HG03025 (cell line): ENCODE measurements around the gene AFF1.
"Not testable (repeated sequence)": the region's sequence is repeated elsewhere in the genome, so short reads cannot be mapped to it uniquely, and the experiment has no call there.

Experiments used
- ATAC-seq: cut with Tn5 transposase; IDR thresholded peaks from one replicate; pipeline ENCODE4 v1.9.1; 2021; ENCODE audit warnings: mild to moderate bottlenecking, moderate library complexity; ENCODE audit not compliant: unreplicated experiment, low FRiP score

AFF1 gene

DNA sequence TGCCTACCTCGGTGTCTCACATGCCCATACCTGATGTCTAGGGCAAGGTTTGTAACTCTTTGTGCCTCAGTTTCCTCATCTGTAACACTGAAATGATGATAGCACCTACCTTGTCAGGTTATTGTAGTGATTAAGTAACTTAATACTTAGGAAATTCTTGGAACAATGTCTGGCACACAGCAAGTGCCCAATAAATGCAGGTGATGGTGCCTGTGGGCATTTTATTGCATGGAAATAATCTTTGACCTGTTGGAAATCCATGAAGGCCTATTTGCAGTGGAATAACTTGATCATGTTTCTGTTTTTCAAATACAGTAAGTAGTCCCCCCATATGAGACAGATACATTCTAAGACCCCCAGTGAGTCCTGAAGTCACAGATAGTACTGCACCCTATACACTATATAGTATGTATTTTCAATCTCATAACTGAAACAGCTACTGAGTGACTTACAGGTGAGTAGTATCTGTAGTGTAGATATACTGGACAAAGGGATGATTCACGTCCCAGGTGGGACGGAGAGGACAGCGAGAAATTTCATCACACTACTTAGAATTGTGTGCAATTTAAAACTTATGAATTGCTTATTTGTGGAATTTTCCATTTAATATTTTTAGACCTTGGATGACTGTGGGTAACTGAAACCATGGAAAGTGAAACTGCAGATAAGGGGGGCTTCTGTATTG is 42.1 kb downstream of the AFF1 start:
- ATAC-seq: no peak

DNA sequence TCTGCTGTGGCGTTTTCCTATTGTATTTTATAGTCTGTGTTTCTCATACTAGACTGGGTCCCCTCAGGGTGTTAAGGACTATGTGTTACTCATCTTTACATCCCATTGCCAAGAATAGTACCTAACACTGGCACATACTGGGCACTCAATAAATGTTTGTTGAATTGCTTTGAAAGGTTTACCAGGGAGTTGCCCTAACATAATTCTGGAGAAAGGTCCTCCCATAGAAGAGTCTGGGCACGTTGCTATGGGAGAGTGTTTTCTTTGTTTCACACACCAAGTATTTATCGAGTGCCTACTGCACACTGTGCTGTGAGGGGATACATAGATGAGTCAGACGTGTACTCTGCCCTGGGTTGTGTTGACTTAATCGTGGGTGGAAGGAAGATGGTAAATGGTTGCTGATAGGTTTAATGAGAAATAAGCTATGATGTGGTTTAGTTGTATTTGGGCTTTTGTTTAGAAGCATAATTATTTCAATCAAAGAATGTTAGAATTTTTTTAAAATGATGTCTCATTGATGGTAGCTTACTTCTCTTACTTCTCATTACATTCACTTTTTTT is 42.9 kb downstream of the AFF1 start:
- peak; percentile 75 for ATAC-seq

DNA sequence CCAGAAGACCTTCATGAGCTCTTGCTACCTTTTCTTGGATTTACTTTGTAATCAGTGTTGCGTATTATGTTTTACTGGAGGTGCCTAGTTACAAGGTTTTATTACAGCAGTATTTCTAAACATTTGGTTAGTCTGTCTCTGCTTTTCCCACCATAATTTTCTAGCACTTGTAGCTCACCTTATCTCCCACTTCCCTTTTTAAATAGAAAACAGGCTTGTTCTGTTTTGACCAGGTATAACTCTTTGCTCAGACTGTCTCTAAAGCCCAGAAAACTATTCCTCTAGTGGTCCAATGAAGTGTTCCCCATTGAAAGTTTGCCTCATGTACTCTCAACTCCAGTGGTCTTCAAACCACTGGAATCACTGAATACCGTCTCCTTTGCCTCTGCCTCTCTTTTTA is 43.9 kb downstream of the AFF1 start:
- no peak for ATAC-seq

DNA sequence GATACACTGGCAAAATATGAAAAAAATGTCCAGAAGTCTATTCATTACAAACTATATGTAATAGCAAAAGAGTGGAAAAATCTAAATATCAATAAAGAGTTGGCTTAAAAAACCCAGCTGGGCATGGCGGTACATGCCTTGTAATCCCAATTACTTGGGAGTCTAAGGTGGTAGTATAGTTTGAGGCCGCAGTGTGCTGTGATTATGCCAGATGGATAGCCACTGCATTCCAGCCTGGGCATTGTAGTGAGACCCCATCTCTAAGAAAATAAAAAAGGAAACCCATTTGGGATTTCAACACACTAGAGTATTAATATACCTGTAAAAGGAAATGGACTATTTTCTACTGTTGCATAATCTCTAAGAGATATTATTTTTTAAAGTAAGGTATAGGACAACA is 45.4 kb downstream of the AFF1 start:
- ATAC-seq: no peak

DNA sequence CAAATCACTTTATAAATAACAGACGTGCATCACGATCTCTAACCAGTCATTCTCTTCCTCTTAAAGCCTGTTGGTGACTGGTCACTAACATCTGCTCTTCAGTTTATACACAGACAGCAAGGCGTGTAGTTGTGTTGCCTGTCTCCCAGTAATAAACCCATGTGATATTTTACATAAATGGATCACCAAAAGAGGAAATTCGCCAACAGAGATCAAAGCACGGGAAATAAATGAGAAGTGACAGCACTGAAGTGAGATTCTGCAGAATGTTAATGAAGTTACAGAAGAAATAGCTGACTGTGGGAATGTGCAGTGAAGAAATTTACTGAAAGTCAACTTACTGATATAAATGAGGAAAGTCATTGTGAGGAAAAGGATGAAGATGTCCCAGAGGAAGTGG is 47.0 kb downstream of the AFF1 start:
- ATAC-seq: no peak

DNA sequence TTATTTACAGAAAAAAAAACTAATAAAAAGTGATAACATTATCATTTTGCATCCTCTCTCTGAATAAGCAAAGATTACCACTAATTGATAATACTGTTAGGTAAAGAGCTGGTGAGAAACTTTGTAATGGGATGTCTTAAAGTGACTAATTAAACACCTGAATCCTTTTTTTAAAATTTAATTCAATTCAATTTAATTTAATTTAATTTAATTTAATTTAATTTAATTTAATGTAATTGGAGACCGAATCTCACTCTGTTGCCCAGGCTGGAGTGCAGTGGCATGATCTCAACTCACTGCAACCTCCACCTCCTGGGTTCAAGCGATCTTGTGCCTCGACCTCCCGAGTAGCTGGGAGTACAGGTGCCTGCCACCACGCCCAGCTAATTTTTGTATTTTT is 51.0 kb downstream of the AFF1 start:
- not testable (repeated sequence) for ATAC-seq

DNA sequence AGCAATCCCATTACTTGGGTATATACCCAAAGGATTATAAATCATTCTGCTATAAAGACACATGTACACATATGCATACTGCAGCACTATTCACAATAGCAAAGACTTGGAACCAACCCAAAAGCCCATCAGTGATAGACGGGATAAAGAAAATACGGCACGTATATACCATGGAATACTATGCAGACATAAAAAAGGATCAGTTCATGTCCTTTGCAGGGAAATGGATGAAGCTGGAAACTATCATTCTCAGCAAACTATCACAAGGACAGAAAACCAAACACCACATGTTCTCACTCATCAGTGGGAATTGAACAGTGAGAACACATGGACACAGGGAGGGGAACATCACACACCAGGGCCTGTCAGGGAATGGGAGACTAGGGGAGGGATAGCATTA is 54.8 kb downstream of the AFF1 start:
- ATAC-seq: not testable (repeated sequence)

DNA sequence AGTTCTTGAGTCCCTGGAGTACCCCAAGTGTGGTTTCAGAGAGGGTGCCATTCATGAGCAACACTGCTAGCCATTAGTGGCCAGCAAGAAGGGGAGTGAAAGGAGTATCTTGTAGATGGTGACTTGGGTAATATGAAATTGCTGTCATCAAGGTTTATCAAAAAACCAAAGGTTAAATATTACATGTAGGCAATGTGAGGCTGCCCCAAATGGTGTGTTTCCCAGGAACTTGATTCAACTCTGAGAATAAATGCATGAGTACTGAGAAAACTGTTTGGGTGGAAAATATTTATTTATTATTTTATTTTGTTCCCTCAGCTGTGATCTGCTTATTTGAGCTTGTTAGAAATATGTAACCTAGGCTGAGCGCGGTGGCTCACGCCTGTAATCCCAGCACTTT is 55.7 kb downstream of the AFF1 start:
- ATAC-seq: no peak

DNA sequence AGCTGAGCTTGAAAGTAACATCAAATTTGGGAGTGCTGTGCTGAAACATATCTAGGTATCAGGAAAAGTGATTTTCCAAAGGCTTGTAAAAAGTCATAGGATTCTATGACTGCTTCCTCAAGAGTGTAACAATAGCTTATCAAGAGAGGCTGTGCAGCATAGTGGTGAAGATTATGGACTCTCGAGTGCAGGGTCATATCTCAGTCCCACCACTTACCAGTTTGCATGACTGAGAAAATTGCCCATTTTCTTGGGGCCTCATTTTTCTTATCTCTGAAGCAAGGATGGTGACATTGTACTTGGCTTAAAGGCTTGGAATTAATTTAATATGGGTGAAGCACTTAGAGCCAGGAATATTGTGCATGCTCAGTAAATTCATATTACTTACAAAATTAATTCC is 57.2 kb downstream of the AFF1 start:
- no peak for ATAC-seq

DNA sequence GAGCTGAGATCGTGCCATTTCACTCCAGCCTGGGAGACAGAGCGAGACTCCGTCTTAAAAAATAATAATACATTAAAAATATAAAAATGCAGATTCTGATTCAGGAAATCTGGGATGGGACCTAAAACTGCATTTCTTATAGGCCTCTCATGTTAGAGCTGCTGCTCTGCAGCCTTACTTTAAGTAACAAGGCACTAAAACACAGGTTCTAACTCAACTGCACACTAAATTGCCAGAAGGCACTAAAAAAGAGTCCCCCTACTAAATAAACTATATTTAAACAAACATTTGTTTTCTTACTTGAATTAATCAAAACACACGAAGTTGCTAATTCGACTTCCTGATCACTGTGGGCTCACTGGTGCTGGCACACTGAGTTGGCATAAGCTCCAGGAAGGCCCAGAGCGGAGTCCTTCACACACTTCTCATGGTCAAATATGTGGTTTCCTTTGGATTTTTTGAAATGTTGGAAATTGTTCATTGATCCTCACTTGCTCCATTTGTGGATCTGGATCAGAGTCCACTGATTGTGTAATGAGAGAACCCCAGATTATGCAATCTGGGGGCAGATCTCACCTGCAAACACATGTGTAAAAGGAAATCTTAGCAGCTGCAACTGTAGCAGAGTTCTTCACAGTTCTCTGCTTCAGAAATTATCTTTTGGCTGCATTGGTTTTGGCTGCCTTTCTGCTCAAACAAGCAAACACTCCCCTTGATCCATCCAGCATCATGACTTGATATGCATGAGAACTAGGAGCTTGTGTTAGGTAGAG is 59.3 kb downstream of the AFF1 start:
- no peak for ATAC-seq

DNA sequence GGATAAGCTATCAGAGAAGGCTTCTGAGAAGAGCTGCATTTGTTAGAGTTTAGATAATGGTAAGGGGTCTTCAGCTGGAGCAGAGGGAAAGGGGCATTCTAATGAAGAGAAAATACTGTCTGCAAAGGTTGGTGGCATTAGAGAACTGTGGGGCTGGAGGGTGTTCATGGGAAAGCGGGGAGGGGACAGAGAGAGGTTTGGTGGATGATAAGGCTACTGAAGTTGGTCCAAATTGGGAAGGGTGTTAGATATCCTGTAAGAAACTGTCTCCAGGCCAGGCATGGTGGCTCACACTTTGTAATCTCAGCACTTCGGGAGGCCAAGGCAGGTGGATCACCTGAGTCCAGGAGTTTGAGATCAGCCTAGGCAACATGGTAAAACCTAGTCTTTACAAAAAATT is 59.9 kb downstream of the AFF1 start:
- no peak for ATAC-seq

DNA sequence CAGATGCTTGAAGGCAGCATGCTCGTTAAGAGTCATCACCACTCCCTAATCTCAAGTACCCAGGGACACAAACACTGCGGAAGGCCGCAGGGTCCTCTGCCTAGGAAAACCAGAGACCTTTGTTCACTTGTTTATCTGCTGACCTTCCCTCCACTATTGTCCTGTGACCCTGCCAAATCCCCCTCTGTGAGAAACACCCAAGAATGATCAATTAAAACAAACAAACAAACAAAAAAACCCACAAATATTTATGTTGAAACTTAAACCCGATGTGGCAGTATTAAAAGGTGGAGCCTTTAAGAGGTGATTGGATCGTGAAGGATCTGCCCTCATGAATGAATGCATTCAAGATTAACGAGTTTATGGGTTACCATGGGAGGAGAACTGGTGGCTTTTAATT is 61.7 kb downstream of the AFF1 start:
- ATAC-seq: not testable (repeated sequence)

DNA sequence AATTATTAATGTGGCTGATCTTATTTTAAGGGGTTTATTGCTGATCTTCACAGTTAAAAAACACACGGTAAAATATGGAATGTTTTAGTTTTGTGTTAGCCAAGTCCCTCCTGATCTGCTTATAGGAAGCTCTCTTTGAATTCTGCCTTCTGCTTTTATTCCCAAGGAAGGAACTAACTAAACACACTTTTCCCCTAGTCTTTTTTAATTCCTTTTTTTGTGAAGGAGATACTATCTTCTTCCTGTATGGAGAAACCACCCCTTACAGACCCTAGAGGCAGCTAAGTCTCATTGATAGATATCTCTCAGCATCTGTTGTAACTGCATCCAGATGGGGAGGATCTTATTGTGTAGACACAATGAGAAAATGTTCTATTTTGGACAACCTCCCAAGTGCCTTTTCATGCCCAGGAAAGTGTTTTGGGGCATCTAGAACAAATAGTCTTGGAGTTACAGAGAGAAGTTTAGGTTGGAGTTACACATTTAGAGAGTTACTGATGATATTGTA is 64.4 kb downstream of the AFF1 start:
- no peak for ATAC-seq

DNA sequence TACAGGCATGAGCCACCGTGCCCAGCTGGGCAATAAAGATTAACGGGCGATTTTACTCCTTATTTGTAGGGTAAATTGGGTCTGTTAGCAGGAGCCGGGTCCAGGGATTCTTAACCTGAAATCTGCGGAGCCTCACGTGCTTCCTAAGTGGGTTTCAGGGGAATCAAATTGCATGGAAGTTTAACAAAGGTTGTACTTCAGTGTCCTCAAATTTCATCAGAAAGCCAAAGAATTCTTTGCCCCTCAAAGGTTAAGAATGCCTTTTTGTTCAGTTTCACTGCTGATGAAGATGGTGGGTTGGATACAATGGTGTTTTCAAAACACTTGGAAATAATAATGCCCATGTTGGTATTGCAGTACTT is 67.9 kb downstream of the AFF1 start:
- ATAC-seq: no peak

DNA sequence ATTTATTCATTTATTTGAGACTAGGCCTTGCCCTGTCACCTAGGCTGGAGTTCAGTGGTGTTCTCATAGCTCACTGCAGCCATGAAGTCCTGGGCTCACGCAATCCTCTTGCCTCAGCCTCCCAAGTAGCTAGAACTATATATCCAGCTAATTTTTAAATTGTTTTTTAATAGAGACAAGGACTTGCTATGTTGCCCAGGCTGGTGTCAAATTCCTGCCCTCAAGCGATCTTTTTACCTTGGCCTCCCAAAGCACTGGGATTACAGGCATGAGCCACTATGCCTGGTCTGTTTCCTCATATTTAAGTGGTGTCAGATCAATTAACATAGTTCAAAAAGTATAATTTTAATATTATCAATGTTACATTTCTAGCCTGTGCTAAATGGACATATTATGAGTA is 68.5 kb downstream of the AFF1 start:
- no peak for ATAC-seq

DNA sequence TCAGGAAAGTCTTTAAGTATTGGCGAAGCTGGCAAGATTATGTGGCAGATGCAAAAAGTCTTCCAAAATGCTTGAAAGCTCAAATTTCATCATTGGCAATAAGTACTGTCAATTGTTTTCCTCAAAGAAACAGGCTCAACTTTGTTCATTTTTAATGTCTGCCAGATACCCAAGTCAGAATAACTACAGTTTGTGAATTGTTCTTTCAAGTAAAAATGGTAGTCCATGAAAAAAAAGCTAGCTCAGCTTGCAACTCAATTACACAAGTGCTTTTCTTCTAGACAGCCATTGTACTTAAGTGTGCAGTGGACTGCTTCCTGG is 70.5 kb downstream of the AFF1 start:
- ATAC-seq: no peak

DNA sequence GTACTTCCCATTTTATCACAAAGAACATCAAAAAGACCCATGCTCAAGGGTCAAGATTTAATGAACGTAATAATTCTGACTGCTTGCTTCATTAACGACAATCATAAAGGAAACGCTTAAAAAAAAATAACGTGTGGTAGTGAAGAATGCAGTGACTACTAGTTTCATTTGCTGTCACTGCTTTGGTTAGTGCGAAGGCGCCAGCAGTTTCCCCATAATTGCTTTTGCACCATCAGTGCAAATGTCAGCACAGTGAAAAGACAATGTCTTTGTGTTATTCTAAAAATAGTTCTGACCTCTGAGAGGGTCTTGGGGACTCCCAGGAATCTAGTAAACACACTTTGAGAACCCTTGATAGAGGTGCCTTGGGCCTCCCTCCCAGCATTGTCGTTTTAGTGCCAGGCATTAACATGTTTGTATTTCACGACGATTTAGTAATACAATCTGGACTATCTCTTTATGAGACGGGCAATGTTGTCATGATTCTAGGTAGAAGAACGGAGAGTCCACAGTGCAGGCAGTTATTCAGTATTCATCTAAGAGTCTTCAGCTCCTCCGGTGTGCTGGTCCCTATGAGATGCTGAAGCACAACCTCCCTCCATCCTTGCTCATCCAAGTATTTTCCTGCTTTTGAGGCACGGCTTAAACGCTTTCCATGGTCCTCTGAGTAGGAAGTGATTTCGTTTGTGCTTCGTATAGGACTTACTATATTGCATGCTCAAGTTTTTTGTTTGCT is 71.0 kb downstream of the AFF1 start:
- no peak for ATAC-seq

DNA sequence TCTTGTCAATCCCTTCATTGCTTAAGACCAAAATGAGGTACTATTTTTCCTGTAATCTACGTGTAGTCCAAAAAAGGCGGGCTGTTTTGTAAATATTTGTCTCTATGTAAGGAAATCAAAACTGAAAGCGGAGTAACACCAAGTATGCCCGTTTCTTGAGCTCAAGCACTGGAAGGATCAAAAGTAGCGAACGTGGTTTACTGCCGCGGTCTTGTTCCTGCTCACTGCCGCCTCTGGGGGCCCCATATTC is 71.5 kb downstream of the AFF1 start:
- no peak for ATAC-seq

DNA sequence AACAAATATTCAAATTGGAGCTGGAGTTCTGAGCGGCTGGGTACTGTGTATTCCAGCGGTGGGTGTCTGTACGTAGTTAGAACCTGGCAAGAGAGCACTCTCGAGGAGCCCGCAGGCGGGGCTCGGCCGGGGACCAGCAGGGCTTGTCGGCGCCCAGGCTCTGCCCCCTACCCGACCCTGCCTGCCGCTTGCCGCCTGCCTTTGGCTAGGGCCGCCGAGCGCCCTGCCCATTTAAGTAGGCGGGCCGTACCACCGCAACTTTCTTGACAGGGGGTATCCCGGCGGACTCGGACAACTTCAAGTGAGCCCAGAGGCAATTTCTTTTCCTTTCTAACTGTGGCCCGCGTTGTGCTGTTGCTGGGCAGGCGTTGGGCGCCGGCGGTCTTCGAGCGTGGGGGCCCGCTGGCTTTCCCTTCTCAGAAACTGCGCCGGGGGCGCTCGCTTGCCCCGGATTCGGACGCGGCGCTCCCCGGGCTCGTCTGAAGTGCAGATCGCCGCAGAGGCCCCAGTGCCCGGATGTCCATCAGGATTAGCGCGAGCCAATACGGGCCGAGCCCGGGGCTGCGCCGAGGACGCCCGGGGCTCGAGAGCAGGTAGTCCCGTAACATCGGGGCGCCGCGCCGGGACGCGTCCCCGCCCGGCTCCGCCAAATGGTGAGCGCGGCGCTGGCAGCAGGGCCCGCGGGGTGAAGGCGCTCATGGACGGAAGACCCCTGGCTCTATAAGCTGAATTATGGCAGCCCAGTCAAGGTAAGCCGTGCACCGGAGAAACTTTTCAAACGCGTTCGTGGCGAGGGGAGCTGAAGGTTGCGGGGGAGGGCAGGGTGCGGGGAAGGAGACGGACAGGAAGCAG is 72.1 kb downstream of the AFF1 start:
- peak; percentile 71 for ATAC-seq

DNA sequence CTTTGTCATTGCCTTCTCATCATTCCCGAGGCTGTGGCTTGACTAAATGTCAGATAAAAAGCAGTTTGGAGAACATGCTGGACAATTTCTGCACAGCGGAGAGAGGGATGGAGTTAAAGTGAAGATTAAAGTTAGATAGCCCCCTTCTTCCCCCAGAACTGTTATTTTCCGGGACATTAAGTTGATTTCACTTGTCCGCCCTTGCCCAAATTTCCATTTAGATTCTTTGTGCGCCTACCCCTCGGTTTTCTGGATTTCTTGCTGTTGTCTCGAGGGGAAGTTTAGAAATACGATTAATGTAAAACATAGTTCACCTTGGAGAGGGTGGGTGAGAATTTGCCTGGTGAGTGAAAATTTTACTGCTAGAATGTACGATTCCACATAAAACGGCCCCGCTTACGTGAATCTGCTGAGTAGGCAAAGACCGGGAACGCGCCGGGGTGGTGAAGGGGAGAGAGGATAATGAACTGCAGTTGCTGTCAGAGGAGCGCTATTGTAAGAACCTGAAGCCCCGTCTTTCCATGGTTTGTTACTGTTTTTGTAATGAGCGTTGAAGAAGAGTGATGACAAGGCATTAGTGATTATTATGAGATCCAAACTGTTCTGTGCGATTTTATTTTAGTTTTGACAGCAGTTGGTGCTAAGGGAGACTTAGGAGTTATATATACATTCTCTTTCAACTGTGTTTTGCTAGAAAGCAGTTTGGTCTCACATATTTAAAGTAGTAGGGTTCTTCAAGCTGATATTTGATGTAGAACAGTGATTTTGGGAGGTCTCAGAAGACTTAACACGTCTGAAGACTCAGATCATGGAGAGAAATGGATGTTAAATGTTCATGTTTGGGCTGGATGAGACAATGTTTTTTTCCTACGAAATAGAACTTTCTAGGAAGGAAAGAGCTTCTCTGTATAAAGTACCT is 73.0 kb downstream of the AFF1 start:
- ATAC-seq: no peak
